Brain pericyte (primary cell): ENCODE measurements around the gene MAP3K7.

Experiments used
- DNase-seq: peaks from one replicate; pipeline ENCODE4 v3.0.0-alpha.2; 2012; ENCODE audit warnings: low read depth, low spot score

Gene MAP3K7

GRCh38 chr6:90586836-90587638, at the start of gene MAP3K7:
Gene MAP3K7 (minus strand): TSS chr6:90587072. CDS start chr6:90586883, 189 bp downstream.
- peak; percentile 94 for DNase-seq

GRCh38 chr6:90631046-90631445, 44.2 kb upstream of the MAP3K7 start:
- no peak for DNase-seq

- DNase-seq: no peak
These were observed 34.7 kb upstream of the MAP3K7 start for GRCh38 chr6:90621581-90621980.

- DNase-seq: no peak
These were observed 32.3 kb upstream of the MAP3K7 start for GRCh38 chr6:90619221-90619620.

- no peak for DNase-seq
These were observed 25.4 kb upstream of the MAP3K7 start for GRCh38 chr6:90612313-90612680.

GRCh38 chr6:90611543-90612312, 24.9 kb upstream of the MAP3K7 start:
- DNase-seq: no peak

GRCh38 chr6:90610751-90611542, 24.1 kb upstream of the MAP3K7 start:
- DNase-seq: no peak

GRCh38 chr6:90610301-90610750, 23.5 kb upstream of the MAP3K7 start:
- no peak for DNase-seq

- no peak for DNase-seq
These were observed 19.0 kb upstream of the MAP3K7 start for GRCh38 chr6:90605749-90606340.

GRCh38 chr6:90604546-90604945, 17.7 kb upstream of the MAP3K7 start:
- DNase-seq: no peak

GRCh38 chr6:90599151-90599550, 12.3 kb upstream of the MAP3K7 start:
- DNase-seq: no peak

GRCh38 chr6:90598192-90598951, 11.5 kb upstream of the MAP3K7 start:
- DNase-seq: no peak

GRCh38 chr6:90596967-90597539, 10.2 kb upstream of the MAP3K7 start:
- no peak for DNase-seq

GRCh38 chr6:90595854-90596253, 9.0 kb upstream of the MAP3K7 start:
- no peak for DNase-seq

GRCh38 chr6:90586546-90586835, 381 bp downstream of the MAP3K7 start:
- DNase-seq: no peak

GRCh38 chr6:90584636-90585255, 2.1 kb downstream of the MAP3K7 start:
- no peak for DNase-seq

- no peak for DNase-seq
These were observed 2.9 kb downstream of the MAP3K7 start for GRCh38 chr6:90583836-90584481.

- DNase-seq: no peak
These were observed 3.6 kb downstream of the MAP3K7 start for GRCh38 chr6:90583179-90583835.

- no peak for DNase-seq
These were observed 5.7 kb downstream of the MAP3K7 start for GRCh38 chr6:90581146-90581545.
